RCC 7860 (cell line): ENCODE data around the gene FAR2.
"Not testable (repeated sequence)": the region's sequence is repeated elsewhere in the genome, so short reads cannot be mapped to it uniquely, and the experiment has no call there.

Experiments
- DNase-seq: peaks from one replicate; pipeline ENCODE4 v3.0.0-alpha.2; 2015; ENCODE audit warnings: low spot score
- FAIRE-seq: peaks from 2 replicates; lab custom pipeline; 2012; peaks lifted over from hg19 to GRCh38; lab: Jason Lieb, UNC

The FAR2 gene

GRCh38 chr12:29148911-29149690, at the start of gene FAR2:
Gene FAR2 (plus strand): TSS chr12:29149278. CDS start chr12:29270450, 121,172 bp downstream.
- no peak for FAIRE-seq

GRCh38 chr12:29102741-29103140, 46.3 kb upstream of the FAR2 start:
- no peak for FAIRE-seq
- no peak for DNase-seq

More at GRCh38 chr12:29148911-29149690, at the start of gene FAR2:
- no peak for DNase-seq

- FAIRE-seq (no peak), DNase-seq (no peak)
Observed at GRCh38 chr12:29103539-29103974, 45.5 kb upstream of the FAR2 start.

- FAIRE-seq = no peak
- no peak for DNase-seq
Observed at GRCh38 chr12:29104516-29104915, 44.6 kb upstream of the FAR2 start.

GRCh38 chr12:29110506-29111442, 38.3 kb upstream of the FAR2 start:
- no peak for DNase-seq

GRCh38 chr12:29113101-29113500, 36.0 kb upstream of the FAR2 start:
- no peak for FAIRE-seq
- no peak for DNase-seq

More at GRCh38 chr12:29110506-29111442, 38.3 kb upstream of the FAR2 start:
- FAIRE-seq = no peak

GRCh38 chr12:29116414-29116813, 32.7 kb upstream of the FAR2 start:
- no peak for DNase-seq

GRCh38 chr12:29131539-29131938, 17.5 kb upstream of the FAR2 start:
- DNase-seq = no peak
- FAIRE-seq = no peak

More at GRCh38 chr12:29116414-29116813, 32.7 kb upstream of the FAR2 start:
- FAIRE-seq = peak; percentile 72

GRCh38 chr12:29132316-29132715, 16.8 kb upstream of the FAR2 start:
- DNase-seq (no peak), FAIRE-seq (no peak)

GRCh38 chr12:29133181-29133580, 15.9 kb upstream of the FAR2 start:
- no peak for DNase-seq
- no peak for FAIRE-seq

GRCh38 chr12:29133680-29134079, 15.4 kb upstream of the FAR2 start:
- DNase-seq = no peak
- no peak for FAIRE-seq

GRCh38 chr12:29138256-29138655, 10.8 kb upstream of the FAR2 start:
- not testable (repeated sequence) for FAIRE-seq, DNase-seq

- not testable (repeated sequence) for FAIRE-seq
Observed at GRCh38 chr12:29138855-29139254, 10.2 kb upstream of the FAR2 start.

GRCh38 chr12:29145372-29146170, 3.5 kb upstream of the FAR2 start:
- DNase-seq (no peak), FAIRE-seq (no peak)

More at GRCh38 chr12:29138855-29139254, 10.2 kb upstream of the FAR2 start:
- DNase-seq = not testable (repeated sequence)

- DNase-seq (no peak), FAIRE-seq (no peak)
Observed at GRCh38 chr12:29146196-29146595, 2.9 kb upstream of the FAR2 start.

GRCh38 chr12:29147731-29148595, 1.1 kb upstream of the FAR2 start:
- DNase-seq (no peak), FAIRE-seq (no peak)

- no peak for DNase-seq
- no peak for FAIRE-seq
Observed at GRCh38 chr12:29148596-29148910, 525 bp upstream of the FAR2 start.

- FAIRE-seq (no peak), DNase-seq (no peak)
Observed at GRCh38 chr12:29149691-29150281, 708 bp downstream of the FAR2 start.

GRCh38 chr12:29150462-29150861, 1.4 kb downstream of the FAR2 start:
- DNase-seq (no peak), FAIRE-seq (no peak)
